RWPE1 (cell line): Measurements from ENCODE around the gene RTN3.
"Not testable (repeated sequence)": the region's sequence is repeated elsewhere in the genome, so short reads cannot be mapped to it uniquely, and the experiment has no call there.

Experiments used
- CTCF ChIA-PET: fragments of 350-600 bp; sonication (Branson Sonifier 250); formaldehyde crosslinking; extraction: SDS; loops from one replicate; lab custom pipeline; 2021; lab: Yijun Ruan, JAX
- POLR2A ChIA-PET: fragments of 400-600 bp; formaldehyde crosslinking; extraction: SDS; loops from one replicate; lab custom pipeline; 2020; ENCODE audit warnings: antibody characterized with exemption; ENCODE audit not compliant: low non-redundant PET; lab: Yijun Ruan, JAX
- DNase-seq: peaks from one replicate; pipeline ENCODE4 v3.0.0; 2012; ENCODE audit warnings: low spot score
- H3K27ac ChIP-seq: fragments of 450-650 bp; 2 replicates; pipeline ENCODE4 v1.5.1; 2017
- CTCF ChIP-seq: fragments of 450-650 bp; conservative IDR thresholded peaks from 2 replicates; pipeline ENCODE4 v1.5.1; 2017; ENCODE audit warnings: low read depth, mild to moderate bottlenecking

Gene RTN3

GRCh38 chr11:63681321-63682065 lies at the start of gene RTN3:
Gene RTN3 (plus strand): TSS chr11:63681500. CDS start chr11:63681637, 137 bp downstream.
- peak within 1 kb of the TSS; percentile 95 for H3K27ac ChIP-seq
- ChIA-PET POLR2A (interaction anchor here (0.5 to 0.7 kb wide), 4 partner anchors 12 to 797 kb away, joined by 3 to 6 read pairs (median 4); no protein-coding TSS in a partner anchor), CTCF (interaction anchor here (0.6 to 1.4 kb wide), 3 partner anchors 11 to 167 kb away, joined by 4 to 6 read pairs (median 5); partner anchors contain the start of gene ATL3)
- DNase-seq = peak; percentile 96
- no peak for TF ChIP-seq CTCF

GRCh38 chr11:63635762-63636465 lies 45.4 kb upstream of the RTN3 start:
- TF ChIP-seq CTCF = peak; percentile 68
- peak; percentile 55 for DNase-seq
- H3K27ac ChIP-seq = 0 out of 2 replicates have a peak overlapping the region, but pooled peaks have one; percentile 36
- CTCF ChIA-PET = interaction anchor here (0.5 to 1.3 kb wide), 10 partner anchors 8 to 728 kb away, joined by 3 to 10 read pairs (median 3); no protein-coding TSS in a partner anchor
- POLR2A ChIA-PET = no interaction called here

- H3K27ac ChIP-seq, DNase-seq, POLR2A ChIA-PET: not testable (repeated sequence)
- CTCF ChIA-PET = interaction anchor here (3.3 kb wide), 1 partner anchor 159 kb away, joined by 22 read pairs; no protein-coding TSS in a partner anchor
These were observed 42.9 kb upstream of the RTN3 start for GRCh38 chr11:63638436-63638835.

- ChIA-PET CTCF (interaction anchor here (0.6 to 3.3 kb wide), 4 partner anchors 13 to 160 kb away, joined by 3 to 22 read pairs (median 5); no protein-coding TSS in a partner anchor), POLR2A (no interaction called here)
These were observed 42.0 kb upstream of the RTN3 start for GRCh38 chr11:63639199-63639832.

GRCh38 chr11:63641727-63642126 lies 39.6 kb upstream of the RTN3 start:
- H3K27ac ChIP-seq = no peak overlapping the region
- ChIA-PET CTCF (no interaction called here), POLR2A (no interaction called here)
- TF ChIP-seq CTCF = 0 out of 2 replicates have a peak, but pooled peaks have one; percentile 24
- no peak for DNase-seq

More at GRCh38 chr11:63639199-63639832, 42.0 kb upstream of the RTN3 start:
- no peak for DNase-seq
- no peak overlapping the region for H3K27ac ChIP-seq
- TF ChIP-seq CTCF = peak; percentile 51

- CTCF ChIA-PET = interaction anchor here (0.6 kb wide), 2 partner anchors 70 to 164 kb away, joined by 3 read pairs; no protein-coding TSS in a partner anchor
- no peak for DNase-seq
- no peak for TF ChIP-seq CTCF
- no peak overlapping the region for H3K27ac ChIP-seq
- POLR2A ChIA-PET = interaction anchor here (0.6 kb wide), 1 partner anchor 756 kb away, joined by 6 read pairs; no protein-coding TSS in a partner anchor
These were observed 38.1 kb upstream of the RTN3 start for GRCh38 chr11:63643205-63643604.
